Karpas-422 (cell line): ENCODE measurements around the gene MRPL20. TPM values are rescaled to one million over a fixed set of nuclear protein-coding genes. Genes with fewer than 3 reads are reported as not detected.
A peak's percentile ranks its signal among the peaks of the same experiment; 100 is the strongest.

Source experiments
- DNase-seq: peaks from one replicate; pipeline ENCODE4 v3.0.0-alpha.2; 2015
- H2AFZ ChIP-seq: fragments of 200-600 bp; sonication (generic); 2 replicates; pipeline ENCODE4 v1.6.1; 2014; ENCODE audit warnings: antibody characterized with exemption, low read length, mixed read lengths
- H3K27ac ChIP-seq: fragments of 200-600 bp; sonication (generic); 2 replicates; pipeline ENCODE4 v1.5.1; 2014; ENCODE audit warnings: mild to moderate bottlenecking, low read length, moderate library complexity
- H3K27me3 ChIP-seq: fragments of 200-600 bp; sonication (generic); 2 replicates; pipeline ENCODE4 v1.6.1; 2014; ENCODE audit warnings: low read length, mixed read lengths
- H3K36me3 ChIP-seq: fragments of 200-600 bp; sonication (generic); 2 replicates; pipeline ENCODE4 v1.6.1; 2014; ENCODE audit warnings: low read length, mixed read lengths; ENCODE audit not compliant: insufficient read depth
- H3K4me1 ChIP-seq: fragments of 200-600 bp; sonication (generic); 2 replicates; pipeline ENCODE4 v1.6.1; 2014; ENCODE audit warnings: mild to moderate bottlenecking, low read length, mixed read lengths
- H3K4me2 ChIP-seq: fragments of 200-600 bp; sonication (generic); 2 replicates; pipeline ENCODE4 v1.6.1; 2014; ENCODE audit warnings: low read length, low read depth, mild to moderate bottlenecking; ENCODE audit not compliant: poor library complexity, severe bottlenecking
- H3K4me3 ChIP-seq: fragments of 200-600 bp; sonication (generic); 2 replicates; pipeline ENCODE4 v1.5.1; 2014; ENCODE audit warnings: mild to moderate bottlenecking, antibody characterized with exemption, low read length, mixed read lengths
- H3K79me2 ChIP-seq: fragments of 200-600 bp; sonication (generic); 2 replicates; pipeline ENCODE4 v1.6.1; 2014; ENCODE audit warnings: mild to moderate bottlenecking, low read length, mixed read lengths
- H3K9ac ChIP-seq: fragments of 200-600 bp; sonication (generic); 2 replicates; pipeline ENCODE4 v1.6.0; 2014; ENCODE audit warnings: low read length
- H3K9me2 ChIP-seq: fragments of 200-600 bp; sonication (generic), shearing (Covaris generic); replicated peaks from 2 replicates; pipeline ENCODE4 v1.6.0; 2014; ENCODE audit warnings: mild to moderate bottlenecking, low read length, moderate library complexity; ENCODE audit not compliant: insufficient read depth
- H3K9me3 ChIP-seq: fragments of 300-700, 200-600 bp; sonication (generic); 2 replicates; pipeline ENCODE4 v1.6.1; 2014; ENCODE audit warnings: low read length, mixed read lengths
- H4K20me1 ChIP-seq: fragments of 200-600 bp; sonication (generic); 2 replicates; pipeline ENCODE4 v1.6.1; 2014; ENCODE audit warnings: mild to moderate bottlenecking, antibody characterized with exemption, low read length, low read depth; ENCODE audit not compliant: insufficient read depth
- total RNA-seq: library from RNA; depleted of rRNA; stranded (reverse); fragments of >200 nt; shearing (Covaris generic); gene quantifications from 2 replicates; pipeline ENCODE4 v1.2.3, GENCODE V29; 2014; ENCODE audit warnings: low replicate concordance

The MRPL20 gene
- total RNA-seq, 1 experiment from 2014 or later, result 136 TPM

- no peaks in the 10 kb centered on the region for H3K79me2 ChIP-seq
- no peaks in the 10 kb centered on the region for H3K36me3 ChIP-seq
- H3K27me3 ChIP-seq, result no peaks in the 10 kb centered on the region
- H2AFZ ChIP-seq, result no peak overlapping the region
- no peak overlapping the region for H3K27ac ChIP-seq
- H3K4me2 ChIP-seq, result no peak overlapping the region
- H3K9me3 ChIP-seq, result no peaks in the 10 kb centered on the region
- H3K4me1 ChIP-seq, result no peaks in the 10 kb centered on the region
- no peak overlapping the region for H3K9ac ChIP-seq
- H3K9me2 ChIP-seq, result no peaks in the 10 kb centered on the region
- DNase-seq, result no peak
- no peak overlapping the region for H3K4me3 ChIP-seq
- H4K20me1 ChIP-seq, result no peaks in the 10 kb centered on the region
Measured at GRCh38 chr1:1425426-1425752, 18.3 kb upstream of the MRPL20 start.

- no peak overlapping the region for H3K4me3 ChIP-seq
- no peak for DNase-seq
- H3K9ac ChIP-seq, result no peak overlapping the region
- no peaks in the 10 kb centered on the region for H3K36me3 ChIP-seq
- no peaks in the 10 kb centered on the region for H3K9me3 ChIP-seq
- H3K4me2 ChIP-seq, result no peak overlapping the region
- no peaks in the 10 kb centered on the region for H3K9me2 ChIP-seq
- H2AFZ ChIP-seq, result no peak overlapping the region
- no peak overlapping the region for H3K27ac ChIP-seq
- no peaks in the 10 kb centered on the region for H4K20me1 ChIP-seq
- H3K27me3 ChIP-seq, result no peaks in the 10 kb centered on the region
- H3K79me2 ChIP-seq, result no peaks in the 10 kb centered on the region
- no peaks in the 10 kb centered on the region for H3K4me1 ChIP-seq
Measured at GRCh38 chr1:1424707-1425106, 17.6 kb upstream of the MRPL20 start.

DNA sequence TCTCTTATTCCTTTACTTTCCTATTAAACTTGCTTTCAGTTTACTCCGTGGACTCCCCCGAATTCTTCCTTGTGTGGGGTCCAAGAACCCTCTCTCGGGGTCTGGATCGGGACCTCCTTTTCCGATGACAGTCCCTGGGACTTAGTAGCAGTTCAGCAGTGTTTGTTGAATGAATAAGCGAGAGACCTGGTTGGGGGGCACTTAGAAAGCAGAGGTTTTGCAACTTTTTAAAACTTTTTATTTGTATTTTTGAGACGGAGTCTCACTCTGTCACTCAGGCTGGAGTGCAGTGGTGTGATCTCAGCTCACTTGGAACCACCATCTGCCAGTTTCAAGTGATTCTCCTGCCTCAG is 16.1 kb upstream of the MRPL20 start:
- DNase-seq, result no peak
- H3K36me3 ChIP-seq, result no peaks in the 10 kb centered on the region
- no peak overlapping the region for H3K4me2 ChIP-seq
- no peaks in the 10 kb centered on the region for H3K79me2 ChIP-seq
- H3K4me3 ChIP-seq, result no peak overlapping the region
- no peaks in the 10 kb centered on the region for H3K9me2 ChIP-seq
- no peaks in the 10 kb centered on the region for H3K4me1 ChIP-seq
- no peaks in the 10 kb centered on the region for H3K27me3 ChIP-seq
- H3K27ac ChIP-seq, result no peak overlapping the region
- H2AFZ ChIP-seq, result no peak overlapping the region
- no peak overlapping the region for H3K9ac ChIP-seq
- H3K9me3 ChIP-seq, result no peaks in the 10 kb centered on the region
- no peaks in the 10 kb centered on the region for H4K20me1 ChIP-seq

DNA sequence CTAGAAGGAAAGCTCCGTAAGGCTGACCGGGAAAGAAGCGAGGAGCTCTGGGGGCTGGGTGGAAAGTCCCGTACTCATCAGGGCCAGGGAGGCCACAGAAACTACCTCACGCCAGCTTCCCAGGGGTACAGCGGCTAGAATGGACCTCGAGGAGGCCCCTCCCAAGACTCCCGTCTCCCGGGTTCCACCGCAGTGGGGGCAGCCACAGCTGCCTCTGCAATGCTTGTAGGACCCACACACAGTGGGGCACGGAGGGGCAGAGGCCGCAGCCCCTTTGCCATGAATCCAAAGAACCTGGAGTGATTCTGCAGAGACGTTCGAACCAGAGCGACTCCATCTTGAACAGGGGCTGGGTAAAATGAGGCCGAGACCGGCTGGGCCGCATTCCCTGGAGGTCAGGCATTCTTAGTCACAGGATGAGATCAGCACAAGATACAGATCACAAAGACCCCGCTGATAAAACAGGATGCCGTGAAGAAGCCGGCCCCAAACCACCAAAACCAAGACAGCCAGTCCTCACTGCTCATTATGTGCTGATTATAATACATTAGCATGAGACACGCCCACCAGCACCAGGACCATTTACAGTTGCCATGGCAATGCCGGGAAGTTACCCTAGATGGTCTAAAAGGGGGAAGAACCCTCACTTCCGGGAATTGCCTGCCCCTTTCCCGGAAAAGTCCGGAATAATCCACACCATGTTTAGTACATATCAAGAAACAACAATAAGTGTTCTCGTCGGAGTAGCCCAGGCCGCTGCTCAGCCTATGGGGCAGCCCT is 15.6 kb upstream of the MRPL20 start:
- H3K9me2 ChIP-seq, result no peaks in the 10 kb centered on the region
- peak; percentile 71 for DNase-seq
- H3K4me1 ChIP-seq, result no peaks in the 10 kb centered on the region
- H3K27me3 ChIP-seq, result no peaks in the 10 kb centered on the region
- H4K20me1 ChIP-seq, result no peaks in the 10 kb centered on the region
- H3K4me3 ChIP-seq, result no peak overlapping the region
- no peaks in the 10 kb centered on the region for H3K9me3 ChIP-seq
- H2AFZ ChIP-seq, result no peak overlapping the region
- H3K27ac ChIP-seq, result no peak overlapping the region
- H3K4me2 ChIP-seq, result no peak overlapping the region
- H3K36me3 ChIP-seq, result no peaks in the 10 kb centered on the region
- no peaks in the 10 kb centered on the region for H3K79me2 ChIP-seq
- no peak overlapping the region for H3K9ac ChIP-seq

DNA sequence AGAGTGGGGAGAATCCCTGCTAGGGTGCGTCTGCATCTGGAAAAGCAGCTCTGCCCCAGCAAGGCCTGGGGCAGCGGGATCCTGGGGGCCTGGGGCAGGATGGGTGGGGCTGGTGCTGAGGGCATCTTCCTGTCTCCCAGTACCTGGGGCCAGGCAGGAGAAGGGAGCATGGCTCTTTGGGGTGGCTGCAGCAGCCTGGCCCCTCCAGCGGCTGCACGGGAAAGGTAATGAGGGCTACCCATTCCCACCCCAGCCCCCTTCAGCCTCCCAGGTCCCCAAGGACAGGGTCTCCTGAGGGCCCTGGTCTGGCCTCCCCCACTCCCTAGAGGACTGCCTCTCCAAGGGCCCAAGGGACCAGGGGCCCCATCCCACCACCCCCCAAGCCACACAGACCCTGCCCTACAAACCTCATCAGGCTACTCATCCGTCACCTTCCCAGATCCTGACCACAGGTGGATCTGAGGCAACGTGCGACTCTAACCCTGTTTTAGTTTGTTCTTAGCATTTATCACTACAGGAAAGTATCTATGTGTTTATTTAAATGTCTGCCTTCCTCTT is 14.9 kb upstream of the MRPL20 start:
- Histone ChIP-seq H3K36me3 (no peaks in the 10 kb centered on the region), H3K9me3 (no peaks in the 10 kb centered on the region), H2AFZ (no peak overlapping the region), H3K4me1 (no peaks in the 10 kb centered on the region), H3K4me3 (no peak overlapping the region), H3K4me2 (no peak overlapping the region), H3K79me2 (no peaks in the 10 kb centered on the region), H3K9me2 (no peaks in the 10 kb centered on the region), H3K9ac (no peak overlapping the region), H3K27ac (no peak overlapping the region), H3K27me3 (no peaks in the 10 kb centered on the region), H4K20me1 (no peaks in the 10 kb centered on the region)
- no peak for DNase-seq

DNA sequence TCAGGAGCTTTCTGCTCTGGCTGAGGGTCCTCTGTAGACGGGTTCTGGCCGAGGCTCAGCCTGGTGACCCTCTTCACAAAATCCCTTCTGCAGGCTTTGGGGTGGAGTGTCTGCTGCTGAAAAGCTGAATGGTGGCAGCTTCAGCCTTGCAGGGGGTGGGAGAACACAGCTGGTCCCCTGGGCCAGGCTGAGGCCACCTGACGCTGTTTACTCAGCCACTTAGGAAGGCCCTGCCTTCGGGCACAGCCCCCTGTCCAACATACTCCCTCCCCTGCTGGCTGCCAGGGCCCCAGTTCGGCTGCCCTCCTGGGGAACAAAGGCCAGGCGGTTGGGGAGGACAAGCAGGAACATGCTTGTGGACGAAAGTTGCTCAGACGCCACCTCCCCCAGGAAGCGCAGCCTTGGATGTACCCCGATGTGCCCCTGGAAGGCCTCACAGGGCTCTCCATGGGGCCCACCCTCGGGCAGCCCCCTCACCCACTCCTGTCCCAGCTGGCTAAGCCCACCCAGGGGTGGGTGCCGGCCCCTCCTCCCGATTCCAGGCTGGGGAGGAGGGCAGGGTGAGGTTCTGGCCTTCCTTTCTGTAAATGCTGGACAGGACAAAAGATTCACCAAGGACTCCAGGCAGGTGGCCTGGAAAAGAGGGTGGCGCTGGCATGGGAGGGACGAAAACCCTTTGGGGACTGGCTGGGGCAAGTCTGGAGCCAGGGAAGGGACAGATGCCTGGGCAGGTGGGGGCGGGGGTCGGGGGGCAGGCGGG is 14.2 kb upstream of the MRPL20 start, which contains the start of gene ANKRD65:
Gene ANKRD65 (minus strand): TSS at position 130 of the 760 bp plus-strand sequence. CDS start 271 bp downstream, outside the sequence.
- no peak within 1 kb of the TSS for H3K4me2 ChIP-seq
- no peaks in the 10 kb centered on the region for H4K20me1 ChIP-seq
- DNase-seq, result no peak
- H3K79me2 ChIP-seq, result no peaks in the 10 kb centered on the region
- no peak within 1 kb of the TSS for H3K9ac ChIP-seq
- no peaks in the 10 kb centered on the region for H3K9me3 ChIP-seq
- no peak within 1 kb of the TSS for H3K4me3 ChIP-seq
- H3K27me3 ChIP-seq, result no peaks in the 10 kb centered on the region
- no peak within 1 kb of the TSS for H3K27ac ChIP-seq
- H3K9me2 ChIP-seq, result no peaks in the 10 kb centered on the region
- no peaks in the 10 kb centered on the region for H3K36me3 ChIP-seq
- H3K4me1 ChIP-seq, result no peaks in the 10 kb centered on the region
- H2AFZ ChIP-seq, result no peak within 1 kb of the TSS

- H3K9me2 ChIP-seq, result no peaks in the 10 kb centered on the region
- H3K4me2 ChIP-seq, result no peak overlapping the region
- H3K36me3 ChIP-seq, result no peaks in the 10 kb centered on the region
- H3K9ac ChIP-seq, result no peak overlapping the region
- no peak overlapping the region for H3K27ac ChIP-seq
- no peaks in the 10 kb centered on the region for H3K27me3 ChIP-seq
- H3K4me1 ChIP-seq, result no peaks in the 10 kb centered on the region
- DNase-seq, result no peak
- no peak overlapping the region for H3K4me3 ChIP-seq
- H2AFZ ChIP-seq, result no peak overlapping the region
- no peaks in the 10 kb centered on the region for H3K9me3 ChIP-seq
- no peaks in the 10 kb centered on the region for H3K79me2 ChIP-seq
- H4K20me1 ChIP-seq, result no peaks in the 10 kb centered on the region
Measured at GRCh38 chr1:1420654-1421141, 13.6 kb upstream of the MRPL20 start.
